NCI-H524 (cell line): ENCODE data around the gene TOR4A.
"Not testable (repeated sequence)": the region's sequence is repeated elsewhere in the genome, so short reads cannot be mapped to it uniquely, and the experiment has no call there.

Source experiments
- DNase-seq, 2 experiments: peaks; one replicate each; lab custom pipeline; 2025; lab: John Stamatoyannopoulos, UW

TOR4A gene

DNA sequence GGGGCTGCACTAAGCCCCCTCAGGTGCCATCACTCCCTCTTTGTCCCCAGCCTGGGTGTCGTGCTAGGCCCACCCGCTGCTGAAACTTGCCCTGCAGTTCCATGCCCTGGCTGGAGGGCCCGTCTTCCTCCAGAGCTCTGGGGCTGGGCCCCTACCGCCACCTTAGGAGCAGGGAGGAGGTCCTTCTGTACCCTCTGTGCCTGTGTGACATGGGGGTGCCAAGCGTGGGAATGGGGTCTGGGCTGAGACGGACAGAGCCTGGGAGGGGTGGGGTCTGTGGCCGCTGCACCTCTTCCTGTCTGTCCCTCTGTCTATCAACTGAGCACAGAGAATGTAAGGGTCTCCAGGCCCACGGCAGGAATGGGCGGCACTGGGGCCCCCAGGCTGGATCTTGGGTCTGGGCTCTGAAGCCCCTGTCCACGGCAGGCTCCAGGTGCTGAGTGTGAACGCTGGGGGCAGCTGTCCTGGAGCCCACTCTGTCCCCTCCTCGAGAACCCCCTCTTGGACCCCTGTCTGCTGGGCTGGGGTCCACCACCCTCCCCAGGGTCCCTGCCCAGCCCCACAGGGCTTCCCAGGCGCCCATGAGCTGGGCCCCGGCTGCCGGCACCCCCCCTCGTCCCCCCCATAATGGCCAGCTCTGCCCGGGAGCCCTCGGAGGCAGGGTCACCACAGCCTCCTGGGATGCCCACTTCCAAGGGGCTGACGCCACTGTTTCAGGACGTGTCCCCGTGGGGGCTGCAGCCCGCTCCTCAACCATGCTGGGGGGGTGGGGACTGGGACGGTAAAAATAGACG lies 40.4 kb downstream of the TOR4A start:
- no peak for DNase-seq

DNA sequence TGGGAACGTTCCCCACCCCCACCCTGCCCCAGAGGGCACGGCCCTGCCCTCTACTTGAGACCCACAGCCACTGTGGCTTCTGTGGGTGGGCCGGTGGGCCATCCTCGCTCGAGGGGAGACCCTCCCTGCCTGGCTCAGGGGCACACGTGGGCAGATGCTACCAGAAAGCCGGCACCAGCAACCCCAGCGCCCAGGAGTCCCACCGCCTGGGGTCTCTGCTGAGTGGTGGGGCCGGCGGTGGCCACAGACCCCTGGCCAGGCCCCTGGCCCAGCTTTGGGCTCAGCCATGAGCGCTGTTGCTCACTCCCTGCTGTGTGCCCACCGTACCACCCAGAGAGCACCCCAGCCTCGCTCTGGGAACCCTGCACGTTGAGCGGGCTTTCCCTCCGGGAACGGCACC lies 41.1 kb downstream of the TOR4A start:
- DNase-seq: no peak

DNA sequence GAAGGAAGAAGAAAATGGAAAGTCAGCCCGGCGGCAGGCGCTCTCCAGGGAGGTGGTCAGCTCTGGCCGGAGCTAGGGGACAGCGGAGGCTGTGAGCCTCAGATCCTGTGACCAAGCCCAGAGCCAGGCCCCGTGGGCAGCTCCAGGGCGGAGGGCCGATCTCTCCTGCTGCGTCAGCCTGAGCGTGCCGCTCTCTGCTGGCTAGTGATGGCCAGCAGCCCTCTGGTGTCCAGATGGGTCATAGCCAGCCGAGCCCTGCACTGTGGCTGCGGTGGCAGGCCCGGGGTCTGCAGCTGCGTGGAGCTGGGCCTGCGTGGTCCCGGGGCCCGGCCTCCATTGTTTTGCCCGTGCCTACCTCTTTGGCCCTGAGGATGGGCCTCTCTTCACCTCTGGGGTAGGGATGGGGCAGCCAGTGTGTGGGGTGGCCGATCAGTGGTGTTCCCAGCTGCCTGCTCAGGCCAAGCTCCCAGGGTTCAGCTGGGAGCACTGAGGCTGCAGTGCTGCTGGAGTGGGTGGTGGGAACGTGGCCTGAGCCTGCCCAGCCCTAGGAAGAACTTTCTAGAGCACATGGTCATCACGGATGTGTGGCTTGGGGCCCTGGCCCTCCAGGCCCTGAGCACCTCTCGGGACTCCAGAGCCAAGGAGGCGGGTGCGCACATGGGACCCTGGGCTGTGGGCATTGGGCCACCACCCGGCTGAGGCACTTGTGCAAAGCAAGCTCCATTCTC lies 41.6 kb downstream of the TOR4A start:
- DNase-seq: no peak

DNA sequence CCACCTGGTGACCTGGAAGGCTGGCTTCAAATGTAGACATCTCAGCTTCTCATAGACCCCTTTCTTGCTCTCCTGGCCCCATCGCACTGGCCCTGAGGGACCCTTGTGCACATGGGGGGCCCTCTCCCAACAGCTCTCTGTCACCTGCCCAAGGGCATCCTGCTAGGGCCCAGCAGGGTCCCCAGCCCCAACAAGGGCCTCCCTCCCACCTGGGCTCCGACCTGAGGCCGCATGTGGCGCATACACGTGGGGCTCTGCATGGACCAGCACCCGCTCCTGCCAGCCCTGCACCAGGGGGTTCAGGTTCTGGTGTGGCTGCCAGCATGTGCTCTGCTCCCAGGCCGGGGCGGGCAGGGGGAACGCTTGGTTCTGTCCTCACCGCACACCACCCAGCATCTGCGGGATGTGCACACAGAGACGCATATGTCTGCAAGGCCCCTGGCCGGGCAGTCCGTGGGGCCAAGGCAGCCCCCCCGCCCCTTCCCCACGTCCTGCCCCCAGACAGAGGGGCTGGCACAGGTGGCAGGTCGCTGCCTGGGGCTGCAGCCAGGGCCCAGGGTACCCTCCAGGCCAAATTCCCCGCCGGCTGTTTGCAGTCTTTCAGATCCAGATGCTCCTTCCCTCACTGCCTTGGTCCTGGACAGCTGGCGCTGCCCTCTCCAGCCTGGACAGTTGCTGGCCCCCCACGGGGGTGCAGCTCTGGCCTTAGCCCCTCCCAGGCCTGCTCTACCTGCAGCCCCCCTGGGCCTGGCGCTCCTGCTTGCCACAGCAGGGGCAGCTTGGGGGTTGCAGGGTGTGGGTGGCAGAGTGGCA lies 42.4 kb downstream of the TOR4A start:
- no peak for DNase-seq

DNA sequence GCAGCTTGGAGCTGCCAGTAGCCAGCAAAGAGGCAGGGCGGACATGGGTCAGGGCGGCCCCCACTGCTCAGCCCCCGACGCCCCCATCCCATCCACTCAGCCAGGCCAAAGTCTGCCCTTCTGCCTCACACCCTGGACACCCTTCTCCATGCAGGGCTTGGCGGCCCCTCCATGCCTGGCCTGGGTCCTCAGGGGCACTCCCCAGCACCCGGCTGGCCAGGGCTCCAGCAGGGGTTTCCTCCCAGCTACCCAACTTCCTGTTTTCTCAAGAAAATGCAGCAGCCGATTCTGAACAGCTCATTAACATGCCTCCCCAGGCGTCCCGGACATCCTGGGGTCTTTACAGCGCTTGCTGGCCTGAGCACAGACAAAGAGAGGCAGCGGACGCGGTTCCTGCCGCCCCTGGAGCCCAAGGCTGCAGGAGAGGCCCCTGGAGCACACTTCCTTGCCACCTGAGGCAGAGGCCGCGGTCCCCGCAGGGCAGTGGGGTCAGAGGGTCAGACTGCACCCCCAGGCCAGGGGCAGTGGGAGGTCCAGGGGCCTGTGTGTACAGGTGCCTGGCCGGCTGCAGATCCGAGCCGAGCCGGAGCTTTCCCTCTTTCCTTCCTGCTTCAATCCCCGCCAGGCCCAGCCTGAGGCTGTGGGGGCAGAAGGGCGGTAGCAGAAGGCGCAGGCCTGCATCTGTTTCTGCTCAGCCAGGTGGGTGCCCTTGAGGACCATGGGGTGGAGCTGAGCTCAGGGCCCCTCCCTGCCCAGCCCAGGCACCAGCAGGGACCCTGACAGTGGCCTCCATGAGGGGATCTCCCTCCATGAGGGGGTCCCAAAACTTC lies 43.2 kb downstream of the TOR4A start:
- no peak for DNase-seq

DNA sequence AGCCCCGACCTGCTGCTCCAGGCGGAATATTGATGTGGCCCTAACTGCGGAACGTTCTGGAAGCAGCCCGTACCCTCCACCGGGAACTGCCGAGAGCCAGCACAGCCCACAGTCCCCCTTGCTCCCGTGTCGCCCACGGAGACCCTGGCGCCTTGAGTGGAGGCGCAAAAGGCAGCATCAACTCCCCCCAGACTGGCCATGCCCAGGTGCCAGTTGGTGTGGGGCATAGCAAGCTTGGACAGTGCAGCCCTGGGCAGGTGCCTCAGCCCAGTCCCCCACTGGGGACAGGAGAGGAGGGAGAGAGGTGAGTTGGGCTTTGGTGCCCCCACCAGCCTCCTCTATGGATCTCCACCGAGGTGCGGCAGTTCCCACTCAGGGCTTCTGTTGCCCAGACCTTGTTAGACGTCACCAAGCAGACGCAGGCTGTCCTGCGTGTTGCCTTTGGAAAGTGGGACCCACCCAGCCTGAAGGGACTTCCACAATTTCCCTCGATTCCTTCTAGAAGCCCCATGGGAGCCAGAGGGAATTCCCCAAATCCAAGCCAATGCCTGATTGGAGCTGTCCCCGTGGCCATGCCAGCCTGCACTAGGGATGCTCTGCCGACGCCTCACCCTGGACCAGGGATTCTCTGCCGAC lies 44.3 kb downstream of the TOR4A start:
- no peak for DNase-seq

DNA sequence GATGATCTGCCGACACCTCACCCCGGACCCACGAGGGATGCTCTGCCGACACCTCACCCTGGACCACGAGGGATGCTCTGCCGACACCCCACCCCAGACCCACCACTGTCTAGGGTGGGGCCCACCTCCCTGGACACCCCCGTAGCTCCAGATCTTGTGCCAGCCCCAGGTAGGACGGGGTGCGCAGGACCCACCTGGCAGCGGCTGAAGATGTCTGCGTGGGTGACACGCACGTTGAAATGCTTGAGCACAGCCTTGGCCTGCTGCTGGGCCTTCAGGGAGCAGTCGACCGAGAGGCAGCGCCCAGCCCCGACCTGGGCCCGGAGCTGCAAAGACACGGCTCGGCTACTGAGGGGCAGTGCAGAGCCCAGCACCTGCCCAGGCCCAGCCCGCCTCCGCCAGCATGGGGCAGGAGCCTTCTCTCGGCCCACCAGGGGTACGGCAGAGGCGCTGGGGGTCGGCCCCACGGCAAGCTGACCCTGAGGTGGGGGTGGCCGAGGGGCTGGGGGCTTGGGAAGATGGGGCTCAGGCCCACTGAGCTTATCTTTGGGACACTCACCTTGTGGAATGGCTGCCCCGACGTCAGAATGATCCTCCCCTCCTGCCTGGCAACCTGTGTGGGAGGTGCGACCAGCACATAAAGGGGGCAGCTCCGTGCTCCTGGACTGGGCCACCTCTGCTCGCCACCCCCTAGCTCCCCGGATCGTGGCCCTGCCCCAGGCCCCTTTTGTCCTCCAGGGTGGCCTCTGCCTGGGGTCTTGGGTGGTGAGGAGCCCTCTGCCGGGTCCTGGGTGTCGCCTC lies 46.2 kb downstream of the TOR4A start:
- DNase-seq: no peak

DNA sequence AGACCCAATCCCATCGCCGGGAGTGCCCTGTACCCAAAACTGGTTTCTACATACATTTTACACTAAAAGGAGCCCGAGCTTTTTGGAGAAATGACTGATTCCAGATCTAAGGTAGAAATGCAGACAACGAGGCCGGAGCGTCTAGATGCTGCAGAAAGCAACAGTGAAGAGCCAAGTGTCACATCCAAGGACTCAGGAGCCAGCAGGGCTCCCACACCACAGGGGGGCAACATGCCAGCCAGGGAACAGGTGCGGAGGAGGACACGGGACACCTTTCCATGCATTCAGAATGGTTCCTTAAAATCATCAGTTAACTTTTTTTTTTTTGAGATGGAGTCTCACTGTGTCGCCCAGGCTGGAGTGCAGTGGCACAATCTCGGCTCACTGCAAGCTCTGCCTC lies 47.6 kb downstream of the TOR4A start:
- DNase-seq: no peak

DNA sequence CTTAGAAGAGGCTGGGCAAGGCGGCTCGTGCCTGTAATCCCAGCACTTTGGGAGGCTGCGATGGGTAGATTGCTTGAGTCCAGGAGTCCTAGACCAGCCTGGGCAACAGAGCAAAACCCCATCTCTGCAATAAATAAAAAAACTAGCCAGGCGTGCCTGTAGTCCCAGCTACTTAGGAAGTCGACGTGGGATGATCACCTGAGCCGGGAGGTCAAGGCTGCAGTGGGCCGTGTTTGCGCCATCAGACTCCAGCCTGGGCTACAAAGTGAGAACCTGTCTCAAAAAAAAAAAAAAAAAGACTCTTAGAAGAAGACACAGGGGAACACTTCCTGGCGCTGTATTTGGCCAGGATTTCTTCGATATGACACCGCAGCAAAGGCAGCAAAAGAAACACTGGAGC lies 48.3 kb downstream of the TOR4A start:
- no peak for DNase-seq

DNA sequence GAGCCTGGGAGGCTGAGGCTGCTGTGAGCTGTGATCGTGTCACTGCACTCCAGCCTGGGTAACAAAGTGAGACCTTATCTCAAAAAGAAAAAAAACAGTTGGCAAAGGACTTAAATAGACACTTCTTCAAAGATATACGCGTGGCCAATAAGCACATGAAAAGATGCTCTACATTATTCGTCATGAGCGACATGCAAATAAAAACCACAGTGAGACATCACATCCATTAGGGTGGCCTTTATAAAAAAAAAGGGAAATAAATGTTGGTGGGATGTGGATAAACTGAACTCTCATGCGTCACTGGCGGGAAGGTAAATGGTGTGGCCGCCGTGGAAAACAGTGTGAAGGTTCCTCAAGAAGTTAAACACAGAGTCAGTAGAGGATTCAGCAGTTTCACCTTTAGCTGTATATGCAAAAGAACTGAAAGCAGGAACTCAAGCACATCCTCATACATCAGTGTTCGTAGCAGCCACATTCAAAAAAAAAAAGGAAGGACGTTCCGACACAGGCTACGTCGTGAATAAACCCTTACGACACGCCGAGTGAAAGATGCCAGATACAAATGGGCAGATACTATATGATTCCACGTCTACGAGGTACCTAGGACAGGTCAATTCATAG lies 49.0 kb downstream of the TOR4A start:
- no peak for DNase-seq

DNA sequence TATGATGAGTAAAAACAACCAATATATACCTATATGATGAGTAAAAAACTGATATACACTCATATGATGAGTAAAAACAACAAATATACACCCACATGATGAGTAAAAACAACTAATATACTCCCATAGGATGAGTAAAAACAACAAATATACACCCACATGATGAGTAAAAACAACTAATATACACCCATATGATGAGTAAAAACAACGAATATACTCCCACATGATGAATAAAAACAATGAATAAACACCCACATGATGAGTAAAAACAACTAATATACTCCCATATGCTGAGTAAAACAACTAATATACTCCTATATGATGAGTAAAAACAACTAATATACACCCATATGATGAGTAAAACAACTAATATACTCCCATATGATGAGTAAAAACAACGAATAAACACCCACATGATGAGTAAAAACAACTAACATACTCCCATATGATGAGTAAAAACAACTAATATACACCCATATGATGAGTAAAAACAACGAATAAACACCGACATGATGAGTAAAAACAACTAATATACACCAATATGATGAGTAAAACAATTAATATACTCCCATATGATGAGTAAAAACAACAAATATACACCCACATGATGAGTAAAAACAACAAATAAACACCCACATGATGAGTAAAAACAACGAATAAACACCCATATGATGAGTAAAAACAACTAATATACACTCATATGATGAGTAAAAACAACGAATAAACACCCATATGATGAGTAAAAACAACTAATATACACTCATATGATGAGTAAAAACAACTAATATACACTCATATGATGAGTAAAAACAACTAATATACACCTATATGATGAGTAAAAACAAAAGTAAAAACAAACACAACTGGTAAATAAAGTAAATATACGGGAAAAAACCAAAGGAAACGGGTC lies 50.4 kb downstream of the TOR4A start:
- not testable (repeated sequence) for DNase-seq

DNA sequence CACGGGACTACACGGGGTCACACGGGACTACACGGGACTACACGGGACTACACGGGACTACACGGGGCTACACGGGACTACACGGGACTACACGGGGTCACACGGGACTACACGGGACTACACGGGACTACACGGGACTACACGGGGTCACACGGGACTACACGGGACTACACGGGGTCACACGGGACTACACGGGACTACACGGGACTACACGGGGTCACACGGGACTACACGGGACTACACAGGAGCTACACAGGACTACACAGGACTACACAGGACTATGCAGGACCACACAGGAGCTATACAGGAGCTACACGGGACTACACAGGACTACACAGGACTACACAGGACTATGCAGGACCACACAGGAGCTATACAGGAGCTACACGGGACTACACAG lies 52.1 kb downstream of the TOR4A start:
- not testable (repeated sequence) for DNase-seq

DNA sequence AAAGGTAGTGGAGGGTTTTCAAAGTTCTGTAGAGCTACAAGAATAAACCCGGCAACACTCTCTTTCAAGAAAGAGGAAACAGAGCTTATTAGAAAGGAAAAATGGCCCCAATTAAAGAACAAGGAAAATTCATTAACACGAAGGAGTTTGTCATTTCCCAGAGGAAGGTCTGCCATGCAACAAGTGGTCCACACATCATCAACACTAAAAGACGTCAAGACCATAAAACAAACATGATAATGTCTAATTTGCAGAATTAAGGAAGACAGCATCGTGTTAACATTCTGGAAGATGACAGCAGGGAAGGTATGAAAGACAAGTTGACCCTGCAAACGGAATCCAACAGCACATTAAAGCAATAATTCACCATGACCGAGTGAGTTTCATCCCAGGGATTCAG lies 53.2 kb downstream of the TOR4A start:
- DNase-seq: no peak

DNA sequence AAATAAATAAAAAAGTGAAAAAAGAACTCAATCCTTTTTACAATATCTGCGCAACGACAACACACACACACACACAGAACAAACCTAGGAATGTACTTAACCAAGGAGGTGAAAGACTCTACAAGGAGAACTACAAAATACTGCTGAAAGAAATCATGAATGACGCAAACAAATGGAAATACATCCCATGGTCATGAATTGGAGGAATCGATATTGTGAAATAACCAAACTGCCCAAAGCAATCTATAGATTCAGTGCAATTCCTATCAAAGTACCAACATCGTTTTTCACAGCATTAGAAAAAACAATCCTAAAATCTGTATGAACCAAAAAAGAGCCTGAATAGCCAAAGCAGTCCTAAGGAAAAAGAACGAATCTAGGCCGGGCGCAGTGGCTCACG lies 54.4 kb downstream of the TOR4A start:
- DNase-seq: no peak
